Colonic mucosa (tissue), 4 donors: Measurements from ENCODE around the gene RAX. TPM values are rescaled to one million over a fixed set of nuclear protein-coding genes. Genes with fewer than 3 reads are reported as not detected.

ENCODE experiments used
- DNase-seq: peaks from one replicate; pipeline ENCODE4 v3.0.0-alpha.2; 2020
- H3K27ac ChIP-seq: fragments of 200-600 bp; one replicate; pipeline ENCODE4 v1.8.0; 2021
- H3K27me3 ChIP-seq: fragments of 200-600 bp; one replicate; pipeline ENCODE4 v1.8.0; 2021
- H3K36me3 ChIP-seq: fragments of 200-600 bp; one replicate; pipeline ENCODE4 v1.8.0; 2021
- H3K4me1 ChIP-seq: fragments of 200-600 bp; one replicate; pipeline ENCODE4 v1.8.0; 2021; ENCODE audit warnings: mild to moderate bottlenecking
- H3K4me3 ChIP-seq: fragments of 200-600 bp; one replicate; pipeline ENCODE4 v1.8.0; 2021
- H3K9ac ChIP-seq, 2 donors: one replicate each; pipeline ENCODE4 v1.7.0; 2013; ENCODE audit warnings: control low read depth in 2 of 2, low read depth in 2 of 2, low read length in 2 of 2
- H3K9me3 ChIP-seq: fragments of 200-600 bp; one replicate; pipeline ENCODE4 v1.8.0; 2021
- CTCF ChIP-seq: fragments of 200-600 bp; IDR thresholded peaks from one replicate; pipeline ENCODE4 v1.8.0; 2022; ENCODE audit warnings: antibody characterized with exemption, mild to moderate bottlenecking
- intact Hi-C: fragments of 100-400 bp; cut with DNase I; formaldehyde crosslinking; loops from one replicate; pipeline ENCODE4 v1.14.1; 2022
- total RNA-seq, 2 donors: library from RNA; stranded (reverse); fragmentation: NEBNext Ultra II Directional in 1 of 2; extraction: Animal tissue kit (Norgen Biotek cat#: 25700) in 1 of 2; gene quantifications; one replicate each; pipeline ENCODE4 v1.2.1, GENCODE V29; 2021
- donor health status: healthy.
- donor health status: DM: no; HTN: no; CAD: no.
- donor health status: DM: no; HTN: no; CAD: no.

RAX gene
- total RNA-seq, 2 donors from 2014 or later, result not detected

GRCh38 chr18:59231114-59231513 is 42.1 kb downstream of the RAX start:
- no peak overlapping the region for H3K4me3 ChIP-seq
- H3K27me3 ChIP-seq, result no peaks in the 10 kb centered on the region
- no peak for DNase-seq
- no peak overlapping the region for H3K9ac ChIP-seq
- H3K27ac ChIP-seq, result no peak overlapping the region
- H3K9me3 ChIP-seq, result no peaks in the 10 kb centered on the region
- intact Hi-C loops, result no loop called here
- H3K36me3 ChIP-seq, result no peaks in the 10 kb centered on the region
- TF ChIP-seq CTCF, result no peak
- no peaks in the 10 kb centered on the region for H3K4me1 ChIP-seq

DNA sequence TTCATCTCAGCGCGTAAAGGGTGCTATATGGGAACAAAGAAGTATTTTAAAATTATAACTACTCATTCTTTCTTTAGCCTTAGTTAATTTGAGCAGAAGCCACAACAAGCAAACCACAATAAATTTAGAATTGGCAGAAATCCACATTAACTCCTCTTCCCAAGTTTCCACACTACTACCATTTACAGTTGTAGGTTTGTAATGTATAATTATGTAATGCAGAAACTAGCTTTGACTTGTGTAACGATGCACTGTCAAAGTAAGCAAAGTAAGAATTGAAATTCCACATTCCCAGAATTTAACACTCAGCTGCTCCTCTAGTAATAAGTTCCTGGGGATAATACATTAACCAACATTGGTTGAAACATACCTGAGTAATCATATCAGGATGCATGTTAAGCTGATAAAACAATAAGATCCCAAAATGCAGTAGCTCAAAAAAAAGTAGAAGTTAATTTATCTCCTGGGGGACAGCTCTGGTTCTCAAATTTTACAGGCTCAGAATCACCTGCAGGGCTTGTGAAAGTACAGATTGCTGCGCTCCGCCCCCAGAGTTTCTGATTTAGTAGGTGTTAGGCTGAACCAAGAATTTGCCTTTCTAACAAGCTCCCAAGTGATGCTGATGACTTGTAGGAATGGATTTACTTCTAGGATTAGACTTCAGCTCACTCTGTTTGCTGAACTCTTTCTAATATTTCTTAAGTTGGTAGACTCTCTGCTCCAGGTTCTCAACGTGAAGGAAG is 43.4 kb downstream of the RAX start:
- Histone ChIP-seq H3K27me3 (no peaks in the 10 kb centered on the region), H3K9ac (no peak overlapping the region), H3K36me3 (no peaks in the 10 kb centered on the region), H3K9me3 (no peaks in the 10 kb centered on the region), H3K27ac (no peak overlapping the region), H3K4me3 (no peak overlapping the region), H3K4me1 (no peaks in the 10 kb centered on the region)
- intact Hi-C loops, result no loop called here
- no peak for TF ChIP-seq CTCF
- no peak for DNase-seq

GRCh38 chr18:59229191-59229590 is 44.1 kb downstream of the RAX start:
- Histone ChIP-seq H3K27me3 (no peaks in the 10 kb centered on the region), H3K9me3 (no peaks in the 10 kb centered on the region), H3K4me1 (no peaks in the 10 kb centered on the region), H3K36me3 (no peaks in the 10 kb centered on the region), H3K9ac (no peak overlapping the region), H3K27ac (no peak overlapping the region), H3K4me3 (no peak overlapping the region)
- no peak for DNase-seq
- TF ChIP-seq CTCF, result no peak
- intact Hi-C loops, result no loop called here

DNA sequence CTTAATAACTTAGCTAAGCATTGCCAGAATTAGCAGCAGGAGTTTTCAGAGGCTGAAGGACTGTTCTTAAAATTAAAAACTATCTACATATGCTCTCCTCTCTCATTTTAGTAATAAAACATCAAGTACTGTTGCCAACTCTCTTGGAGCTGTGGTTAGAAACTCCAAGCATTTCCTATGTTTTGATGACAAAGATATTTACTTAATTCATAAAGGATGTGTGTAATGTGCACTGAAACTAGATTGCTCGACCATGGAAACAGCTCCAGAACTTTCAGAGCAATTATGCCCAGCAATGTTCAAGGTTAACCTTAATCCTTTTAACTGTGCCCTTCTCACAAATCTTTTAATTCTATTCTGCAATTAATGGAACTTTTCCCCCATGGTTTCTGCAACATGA is 44.9 kb downstream of the RAX start:
- Histone ChIP-seq H3K4me1 (no peaks in the 10 kb centered on the region), H3K9me3 (no peaks in the 10 kb centered on the region), H3K4me3 (no peak overlapping the region), H3K27ac (no peak overlapping the region), H3K36me3 (no peaks in the 10 kb centered on the region), H3K27me3 (no peaks in the 10 kb centered on the region), H3K9ac (no peak overlapping the region)
- intact Hi-C loops, result no loop called here
- TF ChIP-seq CTCF, result no peak
- no peak for DNase-seq

DNA sequence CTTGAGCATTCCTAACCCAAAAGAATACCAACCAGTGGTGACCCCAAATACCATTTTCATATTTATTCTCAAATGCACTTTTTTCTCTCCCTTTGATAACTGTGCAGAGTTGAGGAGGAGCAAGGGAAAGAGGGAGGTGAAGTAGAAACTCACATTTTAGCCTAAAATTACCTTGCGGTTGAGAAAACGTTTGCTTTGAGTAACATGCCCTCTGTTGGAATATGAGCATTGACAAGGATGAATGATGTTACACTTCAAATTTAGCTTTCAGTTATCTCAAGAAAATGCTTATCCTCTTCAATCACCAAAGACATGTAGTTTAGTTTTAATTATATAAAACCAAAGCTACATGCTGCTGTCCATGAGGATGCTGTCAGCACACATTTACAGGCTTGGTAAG is 50.9 kb downstream of the RAX start:
- H3K9ac ChIP-seq, result no peak overlapping the region
- H3K9me3 ChIP-seq, result no peaks in the 10 kb centered on the region
- no peak for TF ChIP-seq CTCF
- H3K36me3 ChIP-seq, result no peaks in the 10 kb centered on the region
- no peaks in the 10 kb centered on the region for H3K4me1 ChIP-seq
- no peak overlapping the region for H3K27ac ChIP-seq
- intact Hi-C loops, result no loop called here
- H3K4me3 ChIP-seq, result no peak overlapping the region
- DNase-seq, result no peak
- peaks cover 17% of the 10 kb centered on the region for H3K27me3 ChIP-seq
